ENCODE measurements around the gene NXPE3. TPM values are rescaled to one million over a fixed set of nuclear protein-coding genes. Genes with fewer than 3 reads are reported as not detected.

Gene NXPE3
- total and polyA plus RNA-seq, 9 of the 15 experiments (the other 6 are each of a cell fraction or from before 2014, with no cell fraction given), result 0.25 to 2.5 (median 0.95) TPM

DNA sequence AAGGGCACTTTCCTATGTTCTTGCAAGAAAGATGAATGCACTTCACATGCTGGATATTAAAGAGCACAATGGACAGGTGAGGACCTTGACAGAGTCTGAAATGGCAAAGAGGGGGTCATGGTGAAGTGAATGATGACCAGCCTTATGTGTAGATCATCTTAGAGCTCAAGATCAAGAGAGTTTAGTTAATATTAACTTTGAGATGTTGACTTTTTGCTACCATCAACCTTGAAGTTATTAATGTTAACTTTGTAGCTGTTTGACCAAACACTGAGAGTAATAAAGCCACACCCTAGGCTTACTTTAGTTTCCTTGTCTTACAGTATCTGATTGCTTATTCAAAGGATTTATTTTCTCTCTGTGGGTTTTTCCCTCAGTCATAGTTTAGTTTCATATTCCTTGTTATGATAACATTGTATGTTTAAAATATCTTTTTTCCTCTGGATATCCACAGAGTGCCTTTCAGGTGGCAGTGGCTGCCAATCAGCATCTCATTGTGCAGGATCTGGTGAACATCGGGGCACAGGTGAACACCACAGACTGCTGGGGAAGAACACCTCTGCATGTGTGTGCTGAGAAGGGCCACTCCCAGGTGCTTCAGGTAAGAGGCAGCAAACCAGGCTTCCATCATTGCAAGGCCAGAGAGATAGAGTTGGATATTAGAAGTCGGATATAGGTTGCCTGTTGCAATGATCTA is 75.7 kb downstream of the NXPE3 start:
- 96% methylated on average over 2 of the region's 2 CpGs for WGBS (ENCODE audit: insufficient coverage, low coverage, missing lambda C conversion rate)
- BruUV-seq (replicated peaks), result no TSS peak
- no peak for ATAC-seq
- no peaks in the 10 kb centered on the region for H3K9me1 ChIP-seq (ENCODE audit: control insufficient read depth, insufficient read depth, low read length)
- in situ Hi-C loops (cut with MboI), result no loop called here
- H3K4me3 ChIP-seq, result no peak overlapping the region
- no peaks in the 10 kb centered on the region for H3K9me3 ChIP-seq (replicated peaks; ENCODE audit: control insufficient read depth, insufficient read depth, low read depth, low read length)
- peaks cover 2 to 3% of the 10 kb centered on the region in 2 experiments; a peak in 2 of 5 replicates for H3K4me1 ChIP-seq (replicated peaks in 1 of 2; ENCODE audit: control insufficient read depth in 2 of 2, insufficient read depth in 2 of 2, low read length in 2 of 2)
- no peak overlapping the region for H3K9ac ChIP-seq (ENCODE audit: insufficient read depth in 1 of 2, low read depth in 2 of 2, low read length in 2 of 2)
- peaks cover 23% of the 10 kb centered on the region for H3K79me2 ChIP-seq (ENCODE audit: control insufficient read depth, insufficient read depth, low read length)
- H4K20me1 ChIP-seq (replicated peaks; ENCODE audit: control insufficient read depth, insufficient read depth, low read length), result peaks cover 6% of the 10 kb centered on the region; the same call in 1 of the 2 replicates
- no peaks in the 10 kb centered on the region for H3K27me3 ChIP-seq (ENCODE audit: control insufficient read depth in 2 of 2, insufficient read depth in 2 of 2, low read length in 2 of 2)
- no peak for DNase-seq (ENCODE audit: extremely low read depth in 1 of 4, low spot score in 3 of 4)
- no peak for FAIRE-seq
- H3K27ac ChIP-seq (ENCODE audit: extremely low read depth, low read depth, low read length), result no peak overlapping the region
- CTCF ChIA-PET (ENCODE audit: low intra/inter-chr PET ratio), result no interaction called here
- intact Hi-C loops (cut with micrococcal nuclease), result no loop called here
- POLR2A ChIA-PET, result interaction anchor here (0.6 kb wide), 1 partner anchor 27 kb away, joined by 3 read pairs; no protein-coding TSS in a partner anchor
- no peak for TF ChIP-seq ZNF644 (tag; IDR thresholded peaks at IDR 0.05; ENCODE audit: low read depth)
- TF ChIP-seq ZBTB1 (CRISPR knock-in tag; IDR thresholded peaks at IDR 0.05; ENCODE audit: borderline replicate concordance, low read depth), result no peak
- no peak for TF ChIP-seq SMARCA4 (IDR thresholded peaks at IDR 0.05)
- no peak for TF ChIP-seq YBX1 (IDR thresholded peaks at IDR 0.05)
- TF ChIP-seq ZNF324 (CRISPR knock-in tag; IDR thresholded peaks at IDR 0.05), result no peak
- TF ChIP-seq PHTF2 (CRISPR knock-in tag; IDR thresholded peaks at IDR 0.05), result no peak
- TF ChIP-seq, protein P1, sequence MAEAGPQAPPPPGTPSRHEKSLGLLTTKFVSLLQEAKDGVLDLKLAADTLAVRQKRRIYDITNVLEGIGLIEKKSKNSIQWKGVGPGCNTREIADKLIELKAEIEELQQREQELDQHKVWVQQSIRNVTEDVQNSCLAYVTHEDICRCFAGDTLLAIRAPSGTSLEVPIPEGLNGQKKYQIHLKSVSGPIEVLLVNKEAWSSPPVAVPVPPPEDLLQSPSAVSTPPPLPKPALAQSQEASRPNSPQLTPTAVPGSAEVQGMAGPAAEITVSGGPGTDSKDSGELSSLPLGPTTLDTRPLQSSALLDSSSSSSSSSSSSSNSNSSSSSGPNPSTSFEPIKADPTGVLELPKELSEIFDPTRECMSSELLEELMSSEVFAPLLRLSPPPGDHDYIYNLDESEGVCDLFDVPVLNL (CRISPR knock-in tag; IDR thresholded peaks at IDR 0.05; ENCODE audit: low read depth), result no peak
- no peak for TF ChIP-seq HNRNPK (IDR thresholded peaks at IDR 0.05; ENCODE audit: low read depth, low read length, poor library complexity, severe bottlenecking)
- TF ChIP-seq ZBTB12 (CRISPR knock-in tag; IDR thresholded peaks at IDR 0.05), result no peak
- no peak for TF ChIP-seq COPS2 (conservative IDR thresholded peaks at IDR 0.05)
- H2AFZ ChIP-seq (ENCODE audit: low read depth, low read length), result no peak overlapping the region
- no peak overlapping the region for H3K4me2 ChIP-seq (ENCODE audit: insufficient read depth, low read length)
- peaks cover 78% of the 10 kb centered on the region for H3K36me3 ChIP-seq (ENCODE audit: control insufficient read depth, insufficient read depth, low read length)

All from K562 (cell line).